Effector memory CD4-positive, alpha-beta T cell (primary cell): ENCODE results near the gene CHTF18.
"Not testable (repeated sequence)": the region's sequence is repeated elsewhere in the genome, so short reads cannot be mapped to it uniquely, and the experiment has no call there.

Experiments used
- DNase-seq, 3 donors: peaks; one replicate each; pipeline ENCODE4 v3.0.0-alpha.2; 2020
- H3K27ac ChIP-seq: 2 replicates; pipeline ENCODE4 v1.7.0; 2013; ENCODE audit warnings: mild to moderate bottlenecking, low read length, moderate library complexity; ENCODE audit not compliant: insufficient read depth, poor library complexity, severe bottlenecking
- H3K27me3 ChIP-seq: replicated peaks from 2 replicates; pipeline ENCODE4 v1.7.0; 2013; ENCODE audit warnings: mild to moderate bottlenecking, low read length; ENCODE audit not compliant: insufficient read depth, control insufficient read depth, poor library complexity, severe bottlenecking
- H3K36me3 ChIP-seq: 2 replicates; pipeline ENCODE4 v1.7.0; 2013; ENCODE audit warnings: mild to moderate bottlenecking, low read length, moderate library complexity; ENCODE audit not compliant: control insufficient read depth, insufficient read depth
- H3K4me1 ChIP-seq: 2 replicates; pipeline ENCODE4 v1.7.0; 2013; ENCODE audit warnings: low read length, mild to moderate bottlenecking; ENCODE audit not compliant: control insufficient read depth, insufficient read depth, poor library complexity, severe bottlenecking
- H3K4me3 ChIP-seq: 2 replicates; pipeline ENCODE4 v1.7.0; 2013; ENCODE audit warnings: low read length, low read depth, mild to moderate bottlenecking; ENCODE audit not compliant: insufficient read depth, poor library complexity, severe bottlenecking
- H3K9me3 ChIP-seq: 2 replicates; pipeline ENCODE4 v1.7.0; 2013; ENCODE audit warnings: mild to moderate bottlenecking, low read length, moderate library complexity; ENCODE audit not compliant: control insufficient read depth

The CHTF18 gene

DNA sequence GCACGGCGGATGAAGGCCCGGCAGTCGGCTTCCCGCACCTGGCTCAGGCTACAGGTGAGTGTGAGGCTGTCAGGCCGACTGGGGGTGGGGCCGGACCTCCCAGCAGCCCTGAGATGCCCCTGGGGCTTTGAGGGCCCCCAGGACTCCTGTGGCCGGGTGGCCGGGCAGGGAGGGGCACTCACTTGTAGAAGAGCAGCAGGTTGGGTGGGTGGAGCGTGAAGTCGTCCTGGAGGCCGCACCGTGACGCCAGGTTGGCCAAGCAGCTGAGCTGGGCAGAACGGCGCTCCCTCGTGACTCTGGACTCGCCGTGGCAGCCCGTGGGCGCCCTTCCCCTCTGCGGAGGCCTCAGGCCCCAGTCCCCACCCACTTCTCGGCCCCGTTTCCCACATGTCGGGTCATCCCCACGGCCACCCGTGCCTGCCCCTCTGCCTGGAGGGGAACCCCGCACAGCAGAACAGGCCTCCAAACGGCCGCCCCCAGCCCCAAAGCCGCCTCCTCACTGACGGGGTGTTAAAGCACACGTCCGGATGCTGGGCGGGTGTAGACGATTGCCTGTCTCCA is 13.1 kb upstream of the CHTF18 start:
- H3K9me3 ChIP-seq: no peaks in the 10 kb centered on the region
- no peaks in the 10 kb centered on the region for H3K36me3 ChIP-seq
- no peak for DNase-seq
- no peak overlapping the region for H3K27ac ChIP-seq
- H3K4me3 ChIP-seq: no peak overlapping the region
- H3K4me1 ChIP-seq: no peaks in the 10 kb centered on the region
- H3K27me3 ChIP-seq: no peaks in the 10 kb centered on the region

DNA sequence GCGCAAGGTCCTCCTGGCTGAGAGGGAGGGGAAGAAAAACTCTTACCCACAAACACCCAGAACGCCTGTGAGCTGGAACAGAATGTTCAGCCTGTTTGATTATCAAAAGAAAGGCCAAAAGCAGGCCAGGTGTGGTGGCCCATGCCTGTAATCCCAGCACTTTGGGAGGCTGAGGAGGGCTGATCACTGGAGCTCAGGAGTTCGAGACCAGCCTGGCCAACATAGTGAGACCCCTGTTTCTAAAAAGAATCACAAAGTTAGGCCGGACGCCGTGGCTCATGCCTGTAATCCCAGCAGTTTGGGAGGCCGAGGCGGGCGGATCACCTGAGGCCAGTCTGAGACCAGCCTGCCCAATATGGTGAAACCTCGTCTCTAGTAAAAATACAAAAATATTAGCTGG is 12.1 kb upstream of the CHTF18 start:
- H3K27me3 ChIP-seq, H3K36me3 ChIP-seq, H3K4me1 ChIP-seq, H3K27ac ChIP-seq, DNase-seq, H3K9me3 ChIP-seq, H3K4me3 ChIP-seq: not testable (repeated sequence)

DNA sequence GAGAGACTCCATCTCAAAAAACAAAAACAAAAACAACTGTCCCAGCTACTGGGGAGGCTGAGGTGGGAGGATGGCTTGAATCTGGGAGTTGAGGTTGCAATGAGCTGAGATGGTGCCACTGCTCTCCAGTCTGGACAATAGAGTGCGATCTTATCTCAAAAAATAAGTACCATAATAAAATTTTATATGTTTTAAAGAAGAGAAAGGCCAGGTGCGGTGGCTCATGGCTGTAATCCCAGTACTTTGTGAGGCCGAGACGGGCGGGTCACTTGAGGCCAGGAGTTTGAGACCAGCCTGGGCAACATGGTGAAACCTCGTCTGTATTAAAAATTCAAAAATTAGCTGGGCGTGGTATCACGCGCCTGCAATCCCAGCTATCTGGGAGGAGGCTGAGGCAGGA is 11.6 kb upstream of the CHTF18 start:
- Histone ChIP-seq H3K27ac (no peak overlapping the region), H3K4me3 (no peak overlapping the region), H3K36me3 (no peaks in the 10 kb centered on the region), H3K9me3 (no peaks in the 10 kb centered on the region), H3K4me1 (no peaks in the 10 kb centered on the region), H3K27me3 (no peaks in the 10 kb centered on the region)
- DNase-seq: no peak

DNA sequence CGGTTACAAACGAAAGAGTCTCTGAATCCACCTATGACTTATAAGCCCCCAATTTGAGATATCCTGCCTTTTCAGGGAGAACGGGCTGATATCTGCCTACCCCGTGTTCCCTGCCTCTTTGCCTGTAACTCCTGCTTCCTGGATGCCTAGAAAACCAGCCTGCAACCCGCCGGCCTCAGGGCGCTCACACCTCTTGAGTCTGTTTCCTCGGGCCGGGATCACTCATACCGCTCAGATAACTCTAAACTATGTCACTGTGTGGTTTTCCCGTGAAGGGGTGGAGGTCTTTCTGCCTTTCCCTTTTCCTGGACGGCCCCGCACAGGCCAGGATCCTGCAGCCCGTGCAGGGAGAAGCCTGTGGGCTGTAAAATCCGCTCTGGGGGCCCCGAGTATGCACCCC is 10.6 kb upstream of the CHTF18 start:
- Histone ChIP-seq H3K27ac (no peak overlapping the region), H3K4me3 (no peak overlapping the region), H3K27me3 (no peaks in the 10 kb centered on the region), H3K9me3 (no peaks in the 10 kb centered on the region), H3K4me1 (no peaks in the 10 kb centered on the region), H3K36me3 (no peaks in the 10 kb centered on the region)
- DNase-seq: no peak

DNA sequence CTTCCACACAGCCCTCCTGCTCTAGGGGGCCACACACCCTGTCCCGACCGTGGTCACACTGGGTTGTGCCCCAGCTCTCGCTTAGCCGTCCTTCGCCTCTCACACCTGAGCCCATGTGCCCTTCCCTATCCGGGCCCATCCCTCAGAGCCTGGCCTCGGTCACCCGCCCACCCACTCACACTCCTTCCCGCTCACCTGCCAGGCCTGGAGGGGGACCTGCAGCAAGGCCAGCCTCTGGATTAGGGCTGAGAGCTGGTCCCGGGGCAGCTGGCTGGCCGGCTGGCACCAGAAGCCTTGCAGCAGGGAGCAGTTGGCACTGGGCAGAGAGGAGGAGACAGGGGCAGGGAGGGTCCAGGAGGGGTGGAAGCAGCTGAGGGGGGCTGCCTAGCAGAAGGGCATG is 10.0 kb upstream of the CHTF18 start:
- no peaks in the 10 kb centered on the region for H3K36me3 ChIP-seq
- DNase-seq: no peak
- H3K4me1 ChIP-seq: no peaks in the 10 kb centered on the region
- H3K27ac ChIP-seq: no peak overlapping the region
- H3K9me3 ChIP-seq: no peaks in the 10 kb centered on the region
- H3K27me3 ChIP-seq: no peaks in the 10 kb centered on the region
- H3K4me3 ChIP-seq: no peak overlapping the region

DNA sequence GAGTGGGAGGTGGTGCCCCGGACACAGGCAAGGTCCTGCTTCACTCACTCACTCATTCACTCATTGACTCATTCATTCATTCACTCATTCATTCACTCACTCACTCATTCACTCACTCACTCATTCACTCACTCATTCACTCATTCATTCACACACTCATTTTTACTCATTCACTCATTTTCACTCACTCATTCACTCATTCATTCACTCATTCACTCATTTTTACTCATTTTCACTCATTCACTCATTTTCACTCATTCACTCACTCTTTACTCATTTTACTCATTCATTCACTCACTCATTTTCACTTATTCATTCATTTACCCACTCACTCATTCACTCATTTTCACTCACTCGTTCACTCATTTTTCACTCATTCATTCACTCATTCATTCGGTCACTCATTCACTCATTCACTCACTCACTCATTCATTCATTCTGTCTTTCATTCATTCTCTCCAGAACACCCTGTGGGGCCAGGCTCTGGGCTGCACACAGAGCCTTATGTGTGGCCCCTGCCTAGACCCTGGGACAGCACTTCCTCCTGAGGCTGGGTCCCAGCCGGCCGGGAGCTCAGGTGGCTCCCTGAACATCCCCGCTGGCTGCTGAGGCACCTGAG is 9.4 kb upstream of the CHTF18 start:
- no peak for DNase-seq
- Histone ChIP-seq H3K27me3 (no peaks in the 10 kb centered on the region), H3K4me3 (no peak overlapping the region), H3K4me1 (no peaks in the 10 kb centered on the region), H3K9me3 (no peaks in the 10 kb centered on the region), H3K36me3 (no peaks in the 10 kb centered on the region), H3K27ac (no peak overlapping the region)

DNA sequence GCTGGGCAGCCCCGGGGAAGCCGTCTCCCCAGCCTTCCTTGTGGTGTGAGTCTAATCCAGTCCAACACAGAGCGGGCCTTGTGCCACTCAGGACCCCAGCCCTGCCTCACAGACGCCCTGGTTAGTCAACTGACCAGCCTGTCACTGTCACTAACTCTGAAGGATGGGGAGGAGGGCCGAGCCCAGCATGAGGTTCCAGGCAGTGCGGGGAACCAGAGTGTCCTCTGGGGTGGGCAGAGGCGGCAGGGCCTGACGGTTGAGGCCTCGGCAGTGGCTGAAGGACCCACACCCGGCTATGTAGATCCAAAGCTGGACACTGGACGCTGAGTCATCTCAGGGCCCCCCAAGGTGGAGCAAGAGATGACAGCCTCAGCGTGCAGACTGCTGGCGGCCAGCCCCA is 8.9 kb upstream of the CHTF18 start:
- no peak for DNase-seq
- H3K9me3 ChIP-seq: no peaks in the 10 kb centered on the region
- no peaks in the 10 kb centered on the region for H3K27me3 ChIP-seq
- no peak overlapping the region for H3K4me3 ChIP-seq
- no peaks in the 10 kb centered on the region for H3K4me1 ChIP-seq
- H3K36me3 ChIP-seq: no peaks in the 10 kb centered on the region
- no peak overlapping the region for H3K27ac ChIP-seq

DNA sequence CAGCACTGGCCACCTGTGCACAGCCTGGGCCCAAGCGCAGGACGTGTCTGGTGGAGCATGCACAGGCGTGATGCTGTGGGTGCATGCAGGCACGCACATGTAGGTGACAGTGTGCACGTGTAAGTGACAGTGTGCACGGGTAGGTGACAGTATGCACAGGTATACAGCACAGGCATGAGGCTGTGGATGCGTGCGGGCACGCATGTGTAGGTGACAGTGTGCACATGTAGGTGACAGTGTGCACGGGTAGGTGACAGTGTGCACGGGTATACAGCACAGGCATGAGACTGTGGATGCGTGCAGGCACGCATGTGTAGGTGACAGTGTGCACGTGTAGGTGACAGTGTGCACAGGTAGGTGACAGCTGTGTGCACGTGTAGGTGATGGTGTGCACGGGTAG is 8.1 kb upstream of the CHTF18 start:
- no peak overlapping the region for H3K27ac ChIP-seq
- H3K9me3 ChIP-seq: no peaks in the 10 kb centered on the region
- DNase-seq: no peak
- no peak overlapping the region for H3K4me3 ChIP-seq
- H3K4me1 ChIP-seq: peaks cover under 1% of the 10 kb centered on the region
- H3K36me3 ChIP-seq: no peaks in the 10 kb centered on the region
- no peaks in the 10 kb centered on the region for H3K27me3 ChIP-seq

DNA sequence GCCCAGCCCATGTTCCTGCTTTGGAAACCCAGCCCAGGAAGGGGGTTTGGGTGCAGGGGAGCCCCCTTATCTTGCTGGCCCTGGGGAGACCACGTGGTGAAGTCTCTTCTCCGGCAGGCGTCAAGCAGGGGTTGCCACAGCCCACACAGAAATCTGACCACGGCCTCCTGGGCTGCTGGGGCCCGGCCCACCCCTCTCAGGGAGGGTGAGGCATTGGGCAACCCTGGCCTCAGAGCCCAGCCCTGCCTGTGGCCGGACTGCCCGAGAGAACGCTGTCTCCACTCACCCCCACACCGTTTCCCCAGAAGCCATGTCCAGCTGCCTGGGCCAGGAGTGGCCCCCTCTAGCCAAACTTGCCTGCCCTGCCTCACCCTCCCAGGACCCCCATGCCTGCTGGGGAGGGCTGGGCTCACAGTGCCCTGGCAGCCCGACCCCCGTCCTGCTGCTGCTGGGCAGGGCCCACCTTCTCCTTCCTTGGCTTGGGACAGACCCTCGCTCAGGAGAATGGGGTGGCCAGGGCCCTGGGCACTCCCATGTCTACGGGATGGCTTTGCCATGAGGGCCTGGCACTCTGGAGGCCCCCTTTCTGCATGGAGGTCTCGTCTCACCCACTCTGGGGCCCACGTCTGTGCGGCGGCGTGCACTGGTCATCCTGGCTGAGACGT is 6.9 kb upstream of the CHTF18 start:
- Histone ChIP-seq H3K4me1 (peaks cover 6% of the 10 kb centered on the region), H3K4me3 (no peak overlapping the region), H3K36me3 (peaks cover 7% of the 10 kb centered on the region), H3K9me3 (no peaks in the 10 kb centered on the region), H3K27me3 (no peaks in the 10 kb centered on the region), H3K27ac (no peak overlapping the region)
- DNase-seq: no peak

DNA sequence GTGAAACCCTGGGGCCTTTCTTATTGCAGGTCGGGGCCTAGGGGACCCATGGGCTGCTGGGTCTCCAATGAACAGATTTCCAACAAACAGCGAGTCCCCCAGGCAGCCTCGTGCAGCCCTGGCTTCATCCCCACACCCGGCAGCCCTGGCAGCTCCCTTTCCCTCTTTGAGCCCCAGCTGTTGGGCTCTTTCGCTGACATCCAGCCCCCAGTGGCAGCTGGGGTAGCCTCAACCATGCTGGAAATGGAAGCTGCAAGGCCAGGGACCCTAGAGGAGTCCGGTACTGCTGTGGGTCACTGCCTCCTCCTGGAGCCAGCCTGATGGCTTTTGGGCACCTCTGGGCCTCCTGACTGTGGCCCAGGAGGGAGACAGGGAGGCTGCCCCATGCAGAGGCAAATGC is 6.2 kb upstream of the CHTF18 start:
- no peak for DNase-seq
- Histone ChIP-seq H3K9me3 (no peaks in the 10 kb centered on the region), H3K36me3 (peaks cover 11% of the 10 kb centered on the region), H3K4me3 (no peak overlapping the region), H3K27ac (no peak overlapping the region), H3K27me3 (no peaks in the 10 kb centered on the region), H3K4me1 (peaks cover 8% of the 10 kb centered on the region)
